NCI-H82 (cell line): ENCODE data around the gene GRIK5.

Experiments used
- DNase-seq: peaks from one replicate; lab custom pipeline; 2025; lab: John Stamatoyannopoulos, UW

GRIK5 gene

GRCh38 chr19:41990615-41991014 is 79.4 kb downstream of the GRIK5 start:
- DNase-seq, result no peak

GRCh38 chr19:41990028-41990427 is 80.0 kb downstream of the GRIK5 start:
- DNase-seq, result no peak

- DNase-seq, result no peak
These were observed 81.1 kb downstream of the GRIK5 start for GRCh38 chr19:41988947-41989346.

GRCh38 chr19:41987141-41987860 is 82.7 kb downstream of the GRIK5 start:
- no peak for DNase-seq

GRCh38 chr19:41984961-41985360 is 85.0 kb downstream of the GRIK5 start:
- no peak for DNase-seq

GRCh38 chr19:41981724-41982123 is 88.3 kb downstream of the GRIK5 start:
- no peak for DNase-seq

- DNase-seq, result no peak
These were observed 91.5 kb downstream of the GRIK5 start for GRCh38 chr19:41978470-41978869.

GRCh38 chr19:41977916-41978315 is 92.1 kb downstream of the GRIK5 start:
- DNase-seq, result no peak

- no peak for DNase-seq
These were observed 95.4 kb downstream of the GRIK5 start for GRCh38 chr19:41974652-41975051.

GRCh38 chr19:41971363-41971762 is 98.6 kb downstream of the GRIK5 start:
- DNase-seq, result no peak

GRCh38 chr19:41969772-41970458 is 100.1 kb downstream of the GRIK5 start:
- no peak for DNase-seq

GRCh38 chr19:41968751-41969595 is 101.0 kb downstream of the GRIK5 start:
- no peak for DNase-seq

GRCh38 chr19:41967054-41967783 is 102.8 kb downstream of the GRIK5 start:
- DNase-seq, result no peak

GRCh38 chr19:41965106-41965505 is 104.9 kb downstream of the GRIK5 start:
- no peak for DNase-seq

GRCh38 chr19:41960973-41961372 is 109.0 kb downstream of the GRIK5 start:
- no peak for DNase-seq

GRCh38 chr19:41959056-41960053 is 110.7 kb downstream of the GRIK5 start, which contains the start of gene RABAC1:
Gene RABAC1 (minus strand): TSS chr19:41959321. CDS start chr19:41959292, 29 bp downstream.
- DNase-seq, result peak; percentile 100

GRCh38 chr19:41958367-41959055 is 111.5 kb downstream of the GRIK5 start:
- DNase-seq, result peak; percentile 95

- peak; percentile 92 for DNase-seq
These were observed 112.1 kb downstream of the GRIK5 start for GRCh38 chr19:41957838-41958366.

- no peak for DNase-seq
These were observed 112.7 kb downstream of the GRIK5 start for GRCh38 chr19:41957161-41957837.
